NCI-H1092 (cell line): ENCODE results near the gene FGF5.

Source experiments
- DNase-seq: peaks from one replicate; lab custom pipeline; 2025; lab: John Stamatoyannopoulos, UW

Gene FGF5

GRCh38 chr4:80340036-80340435 lies 73.6 kb downstream of the FGF5 start:
- no peak for DNase-seq
